Fibroblast of villous mesenchyme (primary cell): ENCODE measurements around the gene CTTNBP2NL. TPM values are rescaled to one million over a fixed set of nuclear protein-coding genes. Genes with fewer than 3 reads are reported as not detected.

ENCODE experiments used
- DNase-seq: peaks from one replicate; pipeline ENCODE4 v3.0.0-alpha.2; 2010; ENCODE audit warnings: low read depth
- H3K4me3 ChIP-seq: 2 replicates; pipeline ENCODE4 v1.5.1; 2011; ENCODE audit warnings: low read depth, mild to moderate bottlenecking, low read length
- CTCF ChIP-seq: IDR thresholded peaks from 2 replicates; pipeline ENCODE4 v1.5.1; 2012; ENCODE audit warnings: low read depth, mild to moderate bottlenecking, low read length; ENCODE audit not compliant: insufficient read depth
- total RNA-seq: library from RNA; depleted of rRNA; stranded (reverse); fragments of >200 nt; gene quantifications from 2 replicates; pipeline ENCODE4 v1.2.3, GENCODE V29; 2012

CTTNBP2NL gene
- total RNA-seq, 1 donor: 30.2 TPM

GRCh38 chr1:112453876-112454275, 57.9 kb downstream of the CTTNBP2NL start:
- no peak for TF ChIP-seq CTCF
- H3K4me3 ChIP-seq: no peak overlapping the region
- DNase-seq: no peak

GRCh38 chr1:112454316-112454715, 58.3 kb downstream of the CTTNBP2NL start:
- H3K4me3 ChIP-seq: no peak overlapping the region
- no peak for TF ChIP-seq CTCF
- no peak for DNase-seq

GRCh38 chr1:112457241-112457640, 61.2 kb downstream of the CTTNBP2NL start:
- no peak overlapping the region for H3K4me3 ChIP-seq
- DNase-seq: no peak
- no peak for TF ChIP-seq CTCF

- DNase-seq: no peak
- TF ChIP-seq CTCF: no peak
Measured at GRCh38 chr1:112457955-112458354, 61.9 kb downstream of the CTTNBP2NL start.

GRCh38 chr1:112458756-112459155, 62.7 kb downstream of the CTTNBP2NL start:
- no peak overlapping the region for H3K4me3 ChIP-seq
- TF ChIP-seq CTCF: no peak
- DNase-seq: no peak

More at GRCh38 chr1:112457955-112458354, 61.9 kb downstream of the CTTNBP2NL start:
- no peak overlapping the region for H3K4me3 ChIP-seq

- H3K4me3 ChIP-seq: no peak overlapping the region
- no peak for TF ChIP-seq CTCF
- no peak for DNase-seq
Measured at GRCh38 chr1:112460615-112461014, 64.6 kb downstream of the CTTNBP2NL start.

- H3K4me3 ChIP-seq: no peak overlapping the region
- no peak for TF ChIP-seq CTCF
- DNase-seq: no peak
Measured at GRCh38 chr1:112461200-112461871, 65.3 kb downstream of the CTTNBP2NL start.
